ENCODE data around the gene HSD17B12.

GRCh38 chr11:43718373-43718772, 37.8 kb downstream of the HSD17B12 start:
- TF ChIP-seq, protein P1, sequence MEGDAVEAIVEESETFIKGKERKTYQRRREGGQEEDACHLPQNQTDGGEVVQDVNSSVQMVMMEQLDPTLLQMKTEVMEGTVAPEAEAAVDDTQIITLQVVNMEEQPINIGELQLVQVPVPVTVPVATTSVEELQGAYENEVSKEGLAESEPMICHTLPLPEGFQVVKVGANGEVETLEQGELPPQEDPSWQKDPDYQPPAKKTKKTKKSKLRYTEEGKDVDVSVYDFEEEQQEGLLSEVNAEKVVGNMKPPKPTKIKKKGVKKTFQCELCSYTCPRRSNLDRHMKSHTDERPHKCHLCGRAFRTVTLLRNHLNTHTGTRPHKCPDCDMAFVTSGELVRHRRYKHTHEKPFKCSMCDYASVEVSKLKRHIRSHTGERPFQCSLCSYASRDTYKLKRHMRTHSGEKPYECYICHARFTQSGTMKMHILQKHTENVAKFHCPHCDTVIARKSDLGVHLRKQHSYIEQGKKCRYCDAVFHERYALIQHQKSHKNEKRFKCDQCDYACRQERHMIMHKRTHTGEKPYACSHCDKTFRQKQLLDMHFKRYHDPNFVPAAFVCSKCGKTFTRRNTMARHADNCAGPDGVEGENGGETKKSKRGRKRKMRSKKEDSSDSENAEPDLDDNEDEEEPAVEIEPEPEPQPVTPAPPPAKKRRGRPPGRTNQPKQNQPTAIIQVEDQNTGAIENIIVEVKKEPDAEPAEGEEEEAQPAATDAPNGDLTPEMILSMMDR (conservative IDR thresholded peaks at IDR 0.05), result no peak
- TF ChIP-seq EZH2 (IDR thresholded peaks at IDR 0.05; ENCODE audit: low read depth), result no peak

Measured in PC-9 (cell line).